Inferior parietal cortex (tissue), 1 donor: ENCODE results near the gene MTHFD1L.
"Not testable (repeated sequence)": the region's sequence is repeated elsewhere in the genome, so short reads cannot be mapped to it uniquely, and the experiment has no call there.

ENCODE experiments used
- DNase-seq: peaks from one replicate; pipeline ENCODE4 v3.0.0-alpha.2; 2016; ENCODE audit errors: extremely low spot score

The MTHFD1L gene

DNA sequence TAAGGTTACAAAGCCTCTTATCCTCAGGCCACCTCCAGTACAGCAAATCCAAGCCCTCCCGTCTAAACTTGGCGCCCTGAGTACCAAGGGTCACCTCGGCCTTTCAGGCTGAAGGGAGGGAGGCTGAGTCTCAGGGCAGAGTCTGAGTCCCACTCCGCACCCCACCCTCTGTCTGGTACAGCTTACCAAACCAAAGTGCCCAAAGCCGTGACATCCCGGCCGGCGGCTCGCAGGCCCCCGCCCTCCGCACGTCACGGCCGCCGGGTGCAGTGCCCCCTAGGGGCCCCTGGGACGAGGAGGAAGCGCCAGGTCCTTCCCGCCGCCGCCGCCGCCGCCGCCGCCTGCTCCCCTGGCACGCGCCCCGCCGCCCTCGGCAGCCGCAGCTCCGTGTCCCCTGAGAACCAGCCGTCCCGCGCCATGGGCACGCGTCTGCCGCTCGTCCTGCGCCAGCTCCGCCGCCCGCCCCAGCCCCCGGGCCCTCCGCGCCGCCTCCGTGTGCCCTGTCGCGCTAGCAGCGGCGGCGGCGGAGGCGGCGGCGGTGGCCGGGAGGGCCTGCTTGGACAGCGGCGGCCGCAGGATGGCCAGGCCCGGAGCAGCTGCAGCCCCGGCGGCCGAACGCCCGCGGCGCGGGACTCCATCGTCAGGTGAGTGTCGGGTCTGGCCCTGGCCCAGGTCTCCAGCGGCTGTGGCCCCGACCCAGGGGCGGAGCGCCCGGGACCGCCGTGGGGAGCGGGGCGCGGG lies at the start of gene MTHFD1L:
Gene MTHFD1L (plus strand): TSS at position 297 of the 741 bp plus-strand sequence. CDS start 121 bp downstream, at position 418.
- peak; percentile 52 for DNase-seq

DNA sequence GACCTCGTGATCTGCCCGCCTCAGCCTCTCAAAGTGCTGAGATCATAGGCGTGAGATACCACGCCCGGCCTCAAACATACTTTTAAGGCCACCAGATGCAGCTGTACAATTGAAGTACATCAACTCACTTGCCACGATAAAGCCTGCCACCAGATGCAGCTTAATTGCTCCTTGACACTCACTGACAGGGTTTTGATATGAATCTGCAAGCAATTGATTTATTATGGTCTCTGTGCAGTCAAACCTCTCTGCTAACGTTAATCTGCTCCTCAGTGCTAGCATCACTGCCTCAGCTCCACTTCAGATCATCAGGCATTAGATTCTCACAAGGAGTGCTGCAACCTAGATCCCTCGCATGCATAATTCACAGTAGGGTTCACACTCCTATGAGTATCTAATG lies 48.9 kb upstream of the MTHFD1L start:
- DNase-seq: not testable (repeated sequence)

DNA sequence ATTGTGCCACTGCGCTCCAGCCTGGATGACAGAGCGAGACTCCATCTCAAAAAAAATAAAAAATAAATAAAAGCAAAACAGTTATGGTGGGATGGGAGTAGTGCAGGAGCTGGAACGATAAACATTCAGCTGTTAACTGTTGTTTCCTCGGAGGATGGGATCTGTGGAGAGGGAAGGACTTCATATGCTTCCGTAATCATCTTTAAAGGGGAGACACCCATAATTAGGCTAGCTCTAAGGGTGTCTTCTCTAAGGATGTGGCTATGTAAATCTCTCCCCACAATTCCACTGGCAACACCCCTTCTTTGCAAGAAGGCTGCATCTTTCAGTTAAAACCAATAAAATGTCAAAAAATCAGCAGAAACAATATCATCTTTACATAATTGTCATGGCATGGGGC lies 42.6 kb upstream of the MTHFD1L start:
- DNase-seq: no peak

DNA sequence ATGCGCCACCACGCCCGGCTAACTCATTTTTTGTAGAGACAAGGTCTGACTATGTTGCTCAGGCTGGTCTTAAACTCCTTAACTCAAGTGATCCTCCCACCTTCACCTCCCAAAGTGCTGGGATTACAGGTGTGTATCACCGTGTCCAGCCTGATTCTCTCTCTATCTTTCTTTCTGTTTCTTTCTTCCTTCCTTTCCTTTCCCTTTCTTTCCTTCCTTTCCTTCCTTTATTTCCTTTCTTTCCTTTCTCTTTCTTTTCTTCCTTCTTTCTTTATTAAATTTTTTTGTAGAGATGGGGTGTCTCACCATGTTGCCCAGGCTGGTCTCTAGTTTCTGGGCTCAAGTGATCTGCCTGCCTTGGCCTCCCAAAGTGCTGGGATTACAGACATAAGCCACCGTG lies 38.7 kb upstream of the MTHFD1L start:
- DNase-seq: no peak

DNA sequence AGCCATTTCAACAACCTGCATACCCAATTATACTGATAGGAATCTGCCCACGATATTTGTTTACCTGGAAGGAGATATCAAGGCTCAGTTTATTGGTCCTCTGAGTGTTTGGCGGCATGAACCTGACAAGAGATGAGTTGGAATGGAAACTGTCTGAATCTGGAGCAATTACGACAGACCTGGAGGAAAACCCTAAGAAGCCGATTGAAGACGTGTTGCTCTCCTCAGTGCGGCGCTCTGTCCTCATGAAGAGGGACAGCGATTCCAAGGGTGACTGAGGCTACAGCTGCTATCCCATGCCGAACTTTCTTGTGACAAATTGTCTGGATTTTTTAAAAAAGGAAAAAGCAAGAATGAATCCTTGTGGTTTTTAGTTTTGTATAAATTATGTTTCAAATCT lies 37.4 kb upstream of the MTHFD1L start:
- DNase-seq: not testable (repeated sequence)

DNA sequence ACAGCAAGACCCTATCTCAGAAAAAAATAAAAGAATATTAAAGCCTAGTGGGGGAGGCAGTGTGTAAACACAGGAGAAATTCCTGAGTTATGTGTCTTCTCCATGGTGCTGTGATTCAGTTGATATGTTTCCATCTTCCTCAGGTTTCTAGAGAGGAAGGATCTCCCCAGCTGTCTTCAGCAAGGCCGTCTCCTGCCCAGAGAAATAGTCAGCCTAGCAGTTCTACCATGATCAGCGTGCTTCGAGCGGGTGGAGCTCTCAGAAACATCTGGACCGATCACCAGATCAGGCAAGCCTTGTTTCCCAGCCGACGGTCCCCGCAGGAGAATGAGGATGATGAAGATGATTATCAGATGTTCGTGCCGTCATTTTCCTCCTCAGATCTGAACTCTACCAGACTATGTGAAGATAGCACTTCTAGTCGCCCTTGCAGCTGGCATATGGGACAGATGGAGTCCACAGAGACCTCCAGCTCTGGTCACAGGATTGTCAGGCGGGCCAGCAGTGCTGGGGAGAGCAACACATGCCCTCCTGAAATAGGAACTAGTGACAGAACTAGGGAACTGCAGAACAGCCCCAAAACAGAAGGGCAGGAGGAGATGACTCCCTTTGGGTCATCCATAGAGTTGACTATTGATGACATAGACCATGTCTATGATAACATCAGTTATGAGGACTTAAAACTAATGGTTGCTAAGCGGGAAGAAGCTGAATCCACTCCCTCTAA lies 34.9 kb upstream of the MTHFD1L start:
- no peak for DNase-seq

DNA sequence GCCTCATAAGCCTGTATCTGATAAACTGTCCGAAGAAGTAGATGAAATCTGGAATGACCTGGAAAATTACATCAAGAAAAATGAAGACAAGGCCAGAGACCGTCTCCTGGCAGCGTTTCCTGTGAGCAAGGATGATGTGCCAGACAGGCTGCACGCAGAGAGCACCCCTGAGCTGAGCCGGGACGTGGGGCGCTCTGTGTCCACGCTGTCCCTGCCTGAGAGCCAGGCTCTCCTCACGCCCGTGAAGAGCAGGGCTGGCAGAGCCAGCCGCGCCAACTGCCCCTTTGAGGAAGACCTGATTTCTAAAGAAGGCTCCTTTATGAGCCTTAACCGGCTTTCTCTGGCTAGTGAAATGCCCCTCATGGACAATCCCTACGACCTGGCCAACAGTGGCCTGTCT lies 33.9 kb upstream of the MTHFD1L start:
- no peak for DNase-seq

DNA sequence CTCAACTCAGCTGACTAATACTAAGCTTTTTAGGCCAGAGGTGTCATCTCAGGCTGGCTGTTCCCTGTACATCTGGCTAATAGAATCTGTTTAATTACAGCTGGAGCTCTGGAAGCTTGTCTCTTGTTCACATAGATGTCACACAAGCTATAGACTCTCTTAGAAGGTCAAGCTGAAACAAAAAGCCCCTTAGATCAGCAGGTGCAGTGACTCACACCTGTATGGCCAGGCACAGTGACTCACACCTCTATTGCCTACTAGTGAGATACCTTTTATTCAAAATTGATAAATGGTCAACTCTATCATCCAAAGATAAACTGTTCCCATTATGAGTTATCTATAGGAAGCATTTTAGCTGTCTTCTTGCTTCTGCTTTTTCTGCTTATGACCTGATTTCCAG lies 29.9 kb upstream of the MTHFD1L start:
- no peak for DNase-seq

DNA sequence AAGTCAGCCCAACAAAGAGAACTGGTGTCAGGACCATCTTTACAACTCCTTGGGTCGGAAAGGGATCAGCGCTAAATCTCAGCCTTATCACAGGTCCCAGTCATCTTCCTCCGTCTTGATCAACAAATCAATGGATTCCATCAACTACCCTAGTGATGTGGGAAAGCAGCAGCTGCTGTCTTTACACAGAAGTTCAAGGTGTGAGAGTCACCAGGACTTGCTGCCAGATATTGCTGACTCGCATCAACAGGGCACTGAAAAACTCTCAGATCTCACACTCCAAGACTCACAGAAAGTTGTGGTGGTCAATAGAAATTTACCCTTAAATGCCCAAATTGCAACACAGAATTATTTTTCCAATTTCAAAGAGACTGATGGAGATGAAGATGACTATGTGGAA lies 25.3 kb upstream of the MTHFD1L start:
- DNase-seq: no peak

DNA sequence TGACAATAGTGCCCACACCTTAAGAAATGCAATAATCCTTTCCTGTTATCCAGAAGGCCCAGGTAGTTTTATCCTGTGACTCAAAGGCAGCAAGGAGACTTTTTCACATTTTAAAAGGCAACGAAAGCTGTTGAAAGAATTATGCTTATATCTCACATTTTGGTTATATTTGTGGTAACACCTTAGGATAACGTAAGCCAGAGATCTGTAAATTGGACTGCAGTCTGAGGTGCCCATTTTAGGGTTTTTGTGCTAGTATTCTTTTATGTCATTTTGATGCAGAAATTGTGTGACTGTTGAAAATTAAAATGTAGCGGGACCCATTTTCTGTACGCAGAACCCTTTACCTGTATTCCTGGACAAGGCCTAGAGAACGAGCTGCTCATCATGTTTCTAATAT lies 24.3 kb upstream of the MTHFD1L start:
- no peak for DNase-seq

DNA sequence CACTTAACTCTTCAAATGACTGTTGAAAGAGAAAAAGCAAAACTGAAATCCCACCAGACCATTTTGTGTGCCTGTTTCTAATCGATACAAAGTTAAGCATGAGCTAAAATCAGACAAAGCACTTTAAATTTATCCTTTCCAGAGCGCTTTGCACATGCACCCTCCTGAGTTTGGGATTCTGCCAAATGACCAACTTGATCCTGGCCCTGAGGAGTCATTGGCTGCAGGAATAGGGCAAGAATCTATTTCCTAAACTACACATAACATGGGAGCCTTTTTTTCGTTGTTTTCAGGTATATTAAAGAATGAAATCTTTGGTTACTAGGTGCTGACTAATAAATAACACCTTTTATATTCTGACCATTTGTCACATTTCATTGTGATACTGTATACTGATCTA lies 23.8 kb upstream of the MTHFD1L start:
- no peak for DNase-seq

DNA sequence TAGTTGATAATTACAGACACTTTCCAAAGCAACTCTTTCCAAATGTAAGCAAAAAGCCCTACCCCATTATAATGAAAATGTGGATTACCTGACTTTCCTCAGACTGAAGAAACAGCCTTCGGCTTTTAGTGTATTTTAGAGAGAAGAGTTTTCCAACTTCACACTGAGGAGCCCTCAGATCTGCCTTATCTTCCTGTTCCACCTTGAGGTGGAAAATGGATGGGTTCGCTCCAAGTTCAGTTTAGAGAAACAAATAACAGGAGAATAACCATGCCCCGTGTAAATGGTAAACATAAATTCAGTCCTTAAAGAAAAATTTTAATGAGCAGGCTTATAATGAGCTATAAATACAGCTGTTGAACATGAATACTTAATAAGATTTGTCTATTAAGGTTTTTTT lies 21.1 kb upstream of the MTHFD1L start:
- no peak for DNase-seq

DNA sequence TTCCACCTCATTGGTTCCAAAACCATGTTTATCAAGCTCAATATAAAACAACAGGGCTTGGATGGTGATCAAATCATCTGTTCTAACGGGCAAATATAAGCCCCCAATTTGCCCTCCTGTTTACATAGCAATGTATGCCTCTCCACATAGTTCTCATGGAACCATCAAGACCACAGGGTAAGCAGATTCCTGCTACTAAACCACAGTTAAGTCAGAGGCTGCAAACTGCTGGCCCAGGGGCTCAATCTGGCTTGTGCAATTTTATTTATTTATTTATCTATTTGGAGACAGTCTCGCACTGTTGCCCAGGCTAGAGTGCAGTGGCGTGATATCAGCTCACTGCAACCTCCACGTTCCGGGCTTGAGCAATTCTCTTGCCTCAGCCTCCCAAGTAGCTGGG lies 18.9 kb upstream of the MTHFD1L start:
- no peak for DNase-seq

DNA sequence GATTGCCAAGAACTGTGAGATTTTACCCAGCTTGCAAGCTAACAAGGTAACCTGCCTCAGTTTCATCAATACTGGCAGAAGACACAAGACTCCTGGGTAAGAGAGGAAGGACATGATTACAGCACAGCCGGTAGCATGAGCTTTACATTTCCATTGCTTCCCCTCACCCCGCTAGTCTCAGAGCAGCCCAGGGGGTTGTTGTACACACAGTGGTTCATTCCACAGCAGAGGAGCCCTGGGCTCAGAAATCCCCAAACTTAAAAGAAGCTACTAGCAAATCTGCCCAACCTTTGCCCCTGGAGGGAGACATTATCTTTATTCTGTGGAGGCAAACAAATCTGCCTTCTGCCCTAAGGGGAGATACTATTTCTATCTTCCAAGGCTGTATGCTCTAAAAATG lies 17.1 kb upstream of the MTHFD1L start:
- no peak for DNase-seq

DNA sequence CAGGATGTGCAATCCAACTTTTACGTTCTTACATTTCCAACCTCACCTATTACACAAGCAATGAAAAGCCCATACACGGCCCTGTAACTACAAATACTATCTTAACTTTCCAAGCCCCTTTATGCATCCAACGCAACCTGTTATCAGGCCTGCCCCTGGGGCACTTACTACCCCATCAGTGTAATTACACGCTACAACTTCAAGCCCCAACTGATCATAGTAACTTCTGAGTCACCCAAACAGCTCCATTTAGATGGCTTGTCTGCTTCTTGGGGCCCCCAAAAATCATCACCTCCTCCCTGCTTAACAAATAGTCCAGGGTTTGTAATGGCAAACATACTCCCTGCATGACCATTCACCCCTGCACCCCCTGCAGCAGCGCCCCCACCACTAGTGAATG lies 11.1 kb upstream of the MTHFD1L start:
- not testable (repeated sequence) for DNase-seq

DNA sequence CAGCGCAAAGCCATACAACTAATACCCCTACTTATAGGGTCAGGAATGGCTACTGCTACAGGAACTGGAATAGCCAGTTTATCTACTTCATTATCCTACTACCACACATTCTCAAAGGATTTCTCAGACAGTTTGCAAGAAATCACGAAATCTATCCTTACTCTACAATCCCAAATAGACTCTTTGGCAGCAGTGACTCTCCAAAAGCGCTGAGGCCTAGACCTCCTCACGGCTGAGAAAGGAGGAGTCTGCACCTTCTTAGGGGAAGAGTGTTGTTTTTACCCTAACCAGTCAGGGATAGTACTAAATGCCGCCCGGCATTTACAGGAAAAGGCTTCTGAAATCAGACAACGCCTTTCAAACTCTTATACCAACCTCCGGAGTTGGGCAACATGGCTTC lies 10.3 kb upstream of the MTHFD1L start:
- not testable (repeated sequence) for DNase-seq

DNA sequence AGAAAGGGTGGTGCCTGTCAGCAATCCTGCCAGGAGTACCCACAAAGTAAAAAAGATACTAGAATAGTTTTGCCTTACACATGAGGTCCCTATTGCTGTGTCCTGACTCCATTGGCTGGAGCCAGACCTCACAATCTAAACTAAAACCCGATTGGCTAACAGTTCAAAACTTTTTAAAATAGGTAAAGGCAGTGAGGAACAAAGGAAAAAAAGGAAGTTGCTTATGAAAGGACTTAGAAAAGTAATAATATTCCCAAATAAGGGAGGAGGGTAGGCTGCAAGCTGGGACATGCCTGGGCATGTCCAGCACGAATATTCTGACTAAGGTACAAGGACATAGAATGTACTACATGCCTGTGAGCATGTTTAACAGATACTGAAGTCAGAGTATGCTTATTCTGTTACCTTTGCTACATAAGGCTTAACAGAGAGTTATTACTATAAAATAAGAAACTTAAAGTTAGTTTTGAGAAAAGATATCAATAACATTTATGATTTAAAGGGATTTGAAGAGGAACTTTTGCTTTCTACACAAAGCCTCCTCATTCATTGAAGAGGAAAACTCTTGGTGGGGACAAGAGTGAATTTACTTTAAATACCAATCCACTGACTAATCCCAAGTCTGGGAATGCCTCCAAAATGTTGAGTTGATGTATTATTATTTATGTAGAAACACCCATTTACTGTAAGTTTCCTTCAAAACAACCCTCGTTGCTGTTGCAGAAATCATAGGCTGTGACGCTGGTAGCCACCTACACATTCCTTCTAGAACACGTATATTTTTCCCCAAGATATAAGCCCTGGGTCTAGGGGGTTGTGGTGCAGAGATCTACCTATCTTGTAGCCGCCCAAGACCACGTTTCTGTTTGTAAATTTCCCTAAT lies 8.2 kb upstream of the MTHFD1L start:
- DNase-seq: peak; percentile 23

DNA sequence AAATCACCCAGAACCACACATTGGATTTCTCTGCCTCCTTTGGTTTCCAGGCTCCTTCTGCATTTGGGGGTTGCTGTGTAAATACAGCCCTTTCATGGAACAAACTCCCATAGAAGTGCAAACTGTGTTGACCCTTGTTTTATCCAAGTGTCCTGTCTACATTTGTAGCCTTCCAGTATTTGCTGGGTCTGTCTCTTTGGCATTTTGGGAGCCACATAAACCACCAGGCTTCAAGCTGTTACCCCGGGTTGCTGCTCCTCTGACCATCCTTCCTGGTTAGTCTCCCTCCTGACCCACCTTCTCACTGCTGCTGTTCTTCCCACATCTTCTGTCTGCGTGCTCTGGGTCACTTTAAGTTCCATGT lies 7.6 kb upstream of the MTHFD1L start:
- DNase-seq: no peak

DNA sequence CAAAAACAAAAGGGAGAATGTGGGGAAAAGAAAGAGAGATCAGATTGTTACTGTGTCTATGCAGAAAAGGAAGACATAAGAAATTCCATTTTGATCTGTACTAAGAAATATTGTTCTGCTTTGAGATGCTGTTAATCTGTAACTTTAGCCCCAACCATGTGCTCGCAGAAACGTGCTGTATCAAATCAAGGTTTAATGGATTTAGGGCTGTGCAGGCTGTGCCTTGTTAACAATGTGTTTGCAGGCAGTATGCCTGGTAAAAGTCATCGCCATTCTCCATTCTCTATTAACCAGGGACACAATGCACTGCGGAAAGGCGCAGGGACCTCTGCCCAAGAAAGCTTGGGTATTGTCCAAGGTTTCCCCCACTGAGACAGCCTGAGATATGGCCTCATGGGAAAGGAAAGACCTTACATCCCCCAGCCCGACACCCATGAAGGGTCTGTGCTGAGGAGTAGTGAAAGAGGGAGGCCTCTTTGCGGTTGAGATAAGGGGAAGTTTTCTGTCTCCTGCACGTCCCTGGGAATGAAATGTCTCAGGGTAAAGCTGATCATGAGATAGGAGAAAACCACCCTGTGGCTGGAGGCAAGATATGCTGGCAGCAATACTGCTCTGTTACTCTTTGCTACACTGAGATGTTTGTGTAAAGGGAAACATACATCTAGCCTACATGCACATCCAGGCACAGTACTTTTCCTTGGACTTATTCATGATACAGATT lies 3.9 kb upstream of the MTHFD1L start:
- DNase-seq: not testable (repeated sequence)

DNA sequence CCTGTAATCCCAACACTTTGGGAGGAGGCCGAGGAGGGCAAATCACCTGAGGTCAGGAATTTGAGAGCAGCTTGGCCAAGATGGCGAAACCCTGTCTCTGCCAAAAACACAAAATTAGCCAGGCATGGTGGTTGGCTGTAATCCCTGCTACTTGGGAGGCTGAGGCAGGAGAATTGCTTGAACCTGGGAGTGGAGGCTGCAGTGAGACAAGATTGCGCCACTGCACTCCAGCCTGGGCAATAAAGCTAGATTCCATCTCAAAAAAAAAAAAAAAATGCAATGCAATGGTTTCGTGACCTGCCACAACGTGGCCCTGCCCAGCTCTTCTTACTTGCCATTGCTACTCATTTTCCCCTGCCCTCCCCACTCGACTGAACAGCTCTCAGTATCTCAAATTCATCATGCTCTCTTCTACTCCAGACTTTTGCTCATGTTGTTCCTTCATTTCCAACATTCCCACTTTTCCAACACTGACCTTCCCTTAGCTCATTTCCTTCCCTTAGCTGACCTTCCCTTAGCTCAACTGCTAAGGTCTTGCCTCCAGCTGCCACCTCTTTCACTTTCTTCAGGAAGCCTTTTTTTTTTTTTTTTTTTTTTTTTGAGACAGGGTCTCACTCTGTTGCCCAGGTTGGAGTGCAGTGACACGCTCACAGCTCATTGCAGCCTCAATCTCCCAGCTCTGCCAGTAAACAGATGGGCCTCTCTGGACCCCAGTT lies 2.1 kb upstream of the MTHFD1L start:
- no peak for DNase-seq

DNA sequence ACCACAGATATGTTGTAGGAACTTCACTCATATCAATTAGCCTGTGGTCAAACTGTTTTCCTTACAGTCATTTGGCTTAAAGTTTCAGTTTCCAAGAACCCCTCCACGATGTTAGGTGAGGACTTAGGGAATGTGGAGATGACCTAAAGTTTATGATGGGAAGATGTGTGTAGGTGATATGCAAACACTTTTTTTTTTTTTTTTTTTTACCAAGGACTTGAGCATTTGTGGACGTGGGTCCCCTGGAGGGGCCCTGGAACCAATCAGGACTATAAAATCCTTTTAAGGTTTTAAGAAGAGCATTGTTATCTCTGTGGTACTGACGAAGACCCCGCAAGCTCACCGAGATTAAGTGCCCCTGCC lies 478 bp upstream of the MTHFD1L start:
- no peak for DNase-seq
